HepG2 (cell line): ENCODE data around the gene AJM1. TPM values are rescaled to one million over a fixed set of nuclear protein-coding genes. Genes with fewer than 3 reads are reported as not detected.

Experiments used
- DRAP1 ChIP-seq: IDR thresholded peaks from 2 replicates; pipeline ENCODE4 v1.6.1; 2016; ENCODE audit warnings: missing genetic modification reagents, missing compliant biosample characterization
- HDAC1 ChIP-seq: sonication (generic); formaldehyde crosslinking; IDR thresholded peaks from 2 replicates; pipeline ENCODE4 v1.5.1; 2020; ENCODE audit warnings: mild to moderate bottlenecking, missing genetic modification reagents
- KMT2B ChIP-seq: IDR thresholded peaks from 2 replicates; pipeline ENCODE4 v1.6.1; 2016; ENCODE audit warnings: missing genetic modification reagents, missing compliant biosample characterization
- ZBTB43 ChIP-seq: sonication (generic); formaldehyde crosslinking; conservative IDR thresholded peaks from 2 replicates; pipeline ENCODE4 v1.4.0; 2020; ENCODE audit warnings: missing genetic modification reagents
- ZHX1 ChIP-seq: sonication (generic); formaldehyde crosslinking; IDR thresholded peaks from 2 replicates; pipeline ENCODE4 v1.8.1; 2022; ENCODE audit warnings: low read depth, mild to moderate bottlenecking, missing genetic modification reagents
- ZNF776 ChIP-seq: sonication (generic); formaldehyde crosslinking; IDR thresholded peaks from 2 replicates; pipeline ENCODE4 v1.4.0; 2020; ENCODE audit warnings: mild to moderate bottlenecking, missing genetic modification reagents
- polyA plus RNA-seq, 8 experiments: library from polyadenylated mRNA; depleted of rRNA in 3 of 8; stranded (reverse) in 7 of 8; unstranded in 1 of 8; fragments of >200 nt; fragmentation: Illumina TruSeq in 4 of 8; extraction: Trizol in 4 of 8; gene quantifications; 2 replicates each; pipeline versions ENCODE4 v1.2.1 to v1.2.3, GENCODE V29; 2011 to 2016; ENCODE audit warnings: low read depth in 4 of 8, missing spikeins in 1 of 8, mixed read lengths in 1 of 8; ENCODE audit not compliant: insufficient read depth in 1 of 8
- total RNA-seq, 5 experiments: library from RNA; depleted of rRNA; stranded (reverse); fragments of >200 nt; fragmentation: Illumina TruSeq; extraction: Trizol; gene quantifications; 2 replicates each; pipeline ENCODE4 v1.2.3, GENCODE V29; 2016; ENCODE audit warnings: low read depth in 1 of 5
- TF ChIP-seq, protein P1 (sequence below): IDR thresholded peaks from 2 replicates; pipeline ENCODE4 v1.6.1; 2016; ENCODE audit warnings: control low read depth
- TF ChIP-seq, protein P2 (sequence below): sonication (generic); formaldehyde crosslinking; IDR thresholded peaks from 2 replicates; pipeline ENCODE4 v1.8.1; 2023; ENCODE audit warnings: missing genetic modification reagents, inconsistent platforms, borderline replicate concordance
- TF ChIP-seq, protein P3 (sequence below): sonication (generic); formaldehyde crosslinking; IDR thresholded peaks from 2 replicates; pipeline ENCODE4 v1.5.1; 2020; ENCODE audit warnings: missing genetic modification reagents, mild to moderate bottlenecking, borderline replicate concordance

Gene AJM1
- total and polyA plus RNA-seq, 2 of the 13 experiments (the other 11 are each of a cell fraction or from before 2014, with no cell fraction given): 1.1 to 1.2 TPM

GRCh38 chr9:136885950-136886578 lies 43.8 kb downstream of the AJM1 start, which contains the start of gene TRAF2 (continued):
- TF ChIP-seq, protein P1, sequence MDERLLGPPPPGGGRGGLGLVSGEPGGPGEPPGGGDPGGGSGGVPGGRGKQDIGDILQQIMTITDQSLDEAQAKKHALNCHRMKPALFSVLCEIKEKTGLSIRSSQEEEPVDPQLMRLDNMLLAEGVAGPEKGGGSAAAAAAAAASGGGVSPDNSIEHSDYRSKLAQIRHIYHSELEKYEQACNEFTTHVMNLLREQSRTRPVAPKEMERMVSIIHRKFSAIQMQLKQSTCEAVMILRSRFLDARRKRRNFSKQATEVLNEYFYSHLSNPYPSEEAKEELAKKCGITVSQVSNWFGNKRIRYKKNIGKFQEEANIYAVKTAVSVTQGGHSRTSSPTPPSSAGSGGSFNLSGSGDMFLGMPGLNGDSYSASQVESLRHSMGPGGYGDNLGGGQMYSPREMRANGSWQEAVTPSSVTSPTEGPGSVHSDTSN (CRISPR knock-in tag): peak; percentile 97
- peak; percentile 92 for TF ChIP-seq DRAP1
- TF ChIP-seq, protein P2, sequence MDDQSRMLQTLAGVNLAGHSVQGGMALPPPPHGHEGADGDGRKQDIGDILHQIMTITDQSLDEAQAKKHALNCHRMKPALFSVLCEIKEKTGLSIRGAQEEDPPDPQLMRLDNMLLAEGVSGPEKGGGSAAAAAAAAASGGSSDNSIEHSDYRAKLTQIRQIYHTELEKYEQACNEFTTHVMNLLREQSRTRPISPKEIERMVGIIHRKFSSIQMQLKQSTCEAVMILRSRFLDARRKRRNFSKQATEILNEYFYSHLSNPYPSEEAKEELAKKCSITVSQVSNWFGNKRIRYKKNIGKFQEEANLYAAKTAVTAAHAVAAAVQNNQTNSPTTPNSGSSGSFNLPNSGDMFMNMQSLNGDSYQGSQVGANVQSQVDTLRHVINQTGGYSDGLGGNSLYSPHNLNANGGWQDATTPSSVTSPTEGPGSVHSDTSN: peak; percentile 99; the same call in 1 of the 2 replicates
- peak; percentile 67; the same call in 1 of the 2 replicates for TF ChIP-seq KMT2B (CRISPR knock-in tag)
- TF ChIP-seq HDAC1 (CRISPR knock-in tag): peak; percentile 62; the same call in 1 of the 2 replicates
- TF ChIP-seq, protein P3, sequence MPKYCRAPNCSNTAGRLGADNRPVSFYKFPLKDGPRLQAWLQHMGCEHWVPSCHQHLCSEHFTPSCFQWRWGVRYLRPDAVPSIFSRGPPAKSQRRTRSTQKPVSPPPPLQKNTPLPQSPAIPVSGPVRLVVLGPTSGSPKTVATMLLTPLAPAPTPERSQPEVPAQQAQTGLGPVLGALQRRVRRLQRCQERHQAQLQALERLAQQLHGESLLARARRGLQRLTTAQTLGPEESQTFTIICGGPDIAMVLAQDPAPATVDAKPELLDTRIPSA (CRISPR knock-in tag): 0 out of 2 replicates have a peak, but pooled peaks have one; percentile 47
- TF ChIP-seq ZBTB43 (CRISPR knock-in tag): no peak
- peak; percentile 84; the same call in 1 of the 2 replicates for TF ChIP-seq ZNF776 (CRISPR knock-in tag)
- TF ChIP-seq ZHX1: 0 out of 2 replicates have a peak, but pooled peaks have one; percentile 31
